Muscle layer of colon (tissue), 2 donors: ENCODE data around the gene ADGRG2.

Experiments used
- H3K27ac ChIP-seq: one replicate; pipeline ENCODE4 v1.7.0; 2013; ENCODE audit warnings: low read depth, mild to moderate bottlenecking, low read length, moderate library complexity
- H3K27me3 ChIP-seq, 2 donors: one replicate each; pipeline ENCODE4 v1.7.0; 2013; ENCODE audit warnings: low read length in 2 of 2, mild to moderate bottlenecking in 2 of 2; ENCODE audit not compliant: insufficient read depth in 2 of 2, control insufficient read depth in 1 of 2
- H3K36me3 ChIP-seq: one replicate; pipeline ENCODE4 v1.7.0; 2013; ENCODE audit warnings: mild to moderate bottlenecking, low read length; ENCODE audit not compliant: insufficient read depth
- H3K4me1 ChIP-seq: one replicate; pipeline ENCODE4 v1.7.0; 2013; ENCODE audit warnings: mild to moderate bottlenecking, low read length; ENCODE audit not compliant: insufficient read depth
- H3K4me3 ChIP-seq, 2 donors: one replicate each; pipeline ENCODE4 v1.7.0; 2013; ENCODE audit warnings: low read length in 2 of 2, low read depth in 1 of 2, mild to moderate bottlenecking in 1 of 2, moderate library complexity in 1 of 2
- H3K9ac ChIP-seq: one replicate; pipeline ENCODE4 v1.7.0; 2013; ENCODE audit warnings: low read length
- H3K9me3 ChIP-seq: one replicate; pipeline ENCODE4 v1.7.0; 2013; ENCODE audit warnings: mild to moderate bottlenecking, low read length
- donor health status: abdominal sarcoma.
- donor health status: Adenocarcinoma of cecum.

ADGRG2 gene

DNA sequence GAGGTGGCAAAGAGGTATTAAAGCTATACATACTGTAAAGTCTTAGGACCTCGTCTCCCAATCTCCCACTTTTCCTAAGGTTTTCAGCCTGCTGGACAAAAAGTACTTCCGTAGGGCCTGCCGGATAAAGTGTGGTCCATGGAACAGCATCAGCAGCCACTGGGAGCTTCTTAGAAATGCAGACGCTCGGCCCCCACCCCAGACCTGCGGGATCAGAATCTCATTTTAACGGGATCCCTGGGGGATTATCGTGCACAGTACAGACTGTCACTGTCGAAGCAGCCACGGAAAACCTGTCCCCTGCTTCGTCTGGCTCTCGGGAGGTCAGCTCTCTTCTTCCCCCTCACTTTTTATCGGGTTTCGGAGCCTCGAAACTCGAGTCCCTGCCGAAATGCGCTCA is 802 bp downstream of the ADGRG2 start:
- Histone ChIP-seq H3K4me1 (no peaks in the 10 kb centered on the region), H3K9me3 (no peaks in the 10 kb centered on the region), H3K27ac (no peak overlapping the region), H3K9ac (no peak overlapping the region), H3K27me3 (peaks cover 17 to 23% of the 10 kb centered on the region in 2 donors), H3K36me3 (no peaks in the 10 kb centered on the region), H3K4me3 (peak overlapping the region in 1 of 2 donors; percentile 20)

DNA sequence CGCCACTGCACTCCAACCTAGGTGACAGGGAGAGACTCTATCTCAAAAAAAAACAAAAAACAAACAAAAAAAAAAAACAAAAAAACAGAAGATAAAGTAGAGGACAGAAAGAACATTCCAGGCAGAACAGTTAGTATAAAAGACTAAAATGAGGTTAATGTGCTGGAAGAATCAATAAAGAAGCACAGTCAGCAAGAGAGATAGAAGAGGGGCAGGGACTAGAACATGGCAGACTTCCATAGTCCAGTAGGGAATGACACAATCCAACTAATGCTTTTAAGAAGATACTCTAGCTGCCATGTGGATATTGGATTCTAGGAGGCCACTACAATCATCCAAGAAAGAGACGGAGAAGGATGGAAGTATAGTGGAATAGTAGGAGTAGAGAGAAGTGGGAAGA is 11.6 kb downstream of the ADGRG2 start:
- H3K27me3 ChIP-seq = peaks cover 0 to 5% of the 10 kb centered on the region in 2 donors
- no peak overlapping the region for H3K4me3 ChIP-seq
- H3K4me1 ChIP-seq = no peaks in the 10 kb centered on the region
- H3K27ac ChIP-seq = no peak overlapping the region
- no peaks in the 10 kb centered on the region for H3K36me3 ChIP-seq
- H3K9me3 ChIP-seq = no peaks in the 10 kb centered on the region
- H3K9ac ChIP-seq = no peak overlapping the region

DNA sequence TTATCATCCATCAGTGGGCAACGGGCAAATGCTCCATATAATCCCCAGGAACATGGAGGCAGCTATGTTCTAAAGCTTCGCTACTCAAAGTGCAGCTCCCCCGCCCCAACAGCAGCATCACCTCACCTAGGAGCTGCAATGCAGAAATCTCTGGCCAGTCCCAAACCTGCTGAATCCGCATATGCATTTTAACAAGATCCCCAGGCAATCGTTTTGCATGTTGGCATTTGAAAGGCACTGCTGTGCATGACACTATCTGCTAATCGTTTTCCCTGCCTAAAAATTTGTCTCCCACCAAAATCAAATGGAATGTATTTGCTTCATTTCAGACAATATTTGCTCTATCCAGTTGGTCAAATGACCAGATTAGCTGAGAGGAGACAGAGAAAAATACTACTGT is 15.2 kb downstream of the ADGRG2 start:
- Histone ChIP-seq H3K9ac (no peak overlapping the region), H3K9me3 (no peaks in the 10 kb centered on the region), H3K36me3 (no peaks in the 10 kb centered on the region), H3K27me3 (no peaks in the 10 kb centered on the region), H3K27ac (no peak overlapping the region), H3K4me3 (no peak overlapping the region), H3K4me1 (no peaks in the 10 kb centered on the region)

DNA sequence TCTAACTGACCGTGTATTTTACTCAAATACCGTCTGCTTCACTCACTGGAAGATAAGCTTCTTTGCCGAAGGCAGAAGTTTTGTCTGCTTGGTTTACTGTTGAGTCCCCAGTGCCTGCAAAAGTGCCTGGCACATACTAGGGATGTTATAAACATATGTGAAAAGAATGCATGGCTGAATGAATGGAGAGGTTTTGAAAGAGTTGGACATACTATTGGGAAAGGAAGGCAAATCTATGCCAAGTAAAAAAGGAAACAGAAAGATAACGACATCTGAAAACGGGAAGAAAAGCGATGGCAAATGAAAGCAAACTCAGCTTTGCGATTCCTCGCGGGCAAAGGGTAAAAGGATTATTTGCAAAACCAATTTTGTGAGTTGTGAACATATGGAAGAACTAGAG is 21.7 kb downstream of the ADGRG2 start:
- Histone ChIP-seq H3K4me1 (no peaks in the 10 kb centered on the region), H3K27me3 (no peaks in the 10 kb centered on the region), H3K9me3 (no peaks in the 10 kb centered on the region), H3K36me3 (no peaks in the 10 kb centered on the region), H3K4me3 (no peak overlapping the region), H3K9ac (no peak overlapping the region), H3K27ac (no peak overlapping the region)

DNA sequence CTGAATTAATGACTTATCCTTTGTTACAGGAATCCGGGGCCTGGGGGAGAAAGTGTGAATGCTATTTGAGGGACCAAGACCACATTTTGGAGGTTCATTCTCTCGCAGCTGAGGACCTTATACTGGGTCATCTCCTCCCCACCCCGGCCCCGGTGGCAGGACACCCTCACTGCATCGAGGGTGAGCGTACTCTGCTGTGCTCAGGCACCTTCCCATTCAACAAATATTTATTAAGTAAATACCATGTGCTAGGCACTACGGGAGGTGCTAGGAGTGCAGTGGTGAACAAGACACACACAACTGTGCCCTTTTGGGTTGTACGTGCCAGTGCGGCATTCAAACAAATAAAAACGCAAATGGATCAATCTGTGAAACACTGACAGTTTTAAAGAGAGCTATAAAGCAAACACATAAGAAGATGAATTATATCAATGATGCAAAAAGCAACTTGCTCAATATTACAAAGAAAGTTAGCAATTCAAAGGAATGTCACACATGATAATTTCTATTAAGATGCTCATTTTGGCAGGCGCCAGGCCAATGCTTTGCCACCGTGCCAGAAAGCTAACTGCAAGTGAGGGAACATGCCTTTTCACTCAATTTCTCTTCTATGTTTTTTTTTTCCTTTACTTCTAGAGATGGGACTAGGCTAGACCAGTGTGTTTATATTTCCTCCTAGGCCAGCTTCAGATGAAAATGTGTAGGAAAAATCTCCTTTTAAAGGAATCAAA is 24.6 kb downstream of the ADGRG2 start:
- H3K9ac ChIP-seq = no peak overlapping the region
- no peaks in the 10 kb centered on the region for H3K27me3 ChIP-seq
- no peak overlapping the region for H3K27ac ChIP-seq
- H3K4me3 ChIP-seq = no peak overlapping the region
- H3K36me3 ChIP-seq = no peaks in the 10 kb centered on the region
- no peaks in the 10 kb centered on the region for H3K4me1 ChIP-seq
- H3K9me3 ChIP-seq = no peaks in the 10 kb centered on the region

DNA sequence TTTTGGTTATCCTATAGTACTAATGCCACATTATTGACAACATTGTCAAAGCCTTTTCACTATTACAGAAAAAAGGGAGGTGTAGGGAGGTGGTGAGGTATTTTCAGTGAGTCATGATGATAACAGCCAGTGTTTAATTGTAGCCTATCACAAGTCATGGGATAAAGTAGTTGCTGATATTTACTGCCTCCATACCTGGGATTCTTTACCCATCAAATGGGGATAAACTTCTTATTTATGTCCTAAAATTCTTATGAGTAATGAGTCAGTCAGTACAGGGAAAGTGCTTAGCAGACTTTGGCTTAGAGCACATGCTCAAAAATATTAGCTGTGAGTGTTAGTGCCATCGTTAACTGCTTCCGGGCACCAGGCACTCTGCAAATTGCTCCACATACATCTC is 25.7 kb downstream of the ADGRG2 start:
- H3K36me3 ChIP-seq = no peaks in the 10 kb centered on the region
- H3K9me3 ChIP-seq = no peaks in the 10 kb centered on the region
- H3K27ac ChIP-seq = no peak overlapping the region
- H3K4me1 ChIP-seq = no peaks in the 10 kb centered on the region
- no peak overlapping the region for H3K4me3 ChIP-seq
- H3K27me3 ChIP-seq = no peaks in the 10 kb centered on the region
- no peak overlapping the region for H3K9ac ChIP-seq

DNA sequence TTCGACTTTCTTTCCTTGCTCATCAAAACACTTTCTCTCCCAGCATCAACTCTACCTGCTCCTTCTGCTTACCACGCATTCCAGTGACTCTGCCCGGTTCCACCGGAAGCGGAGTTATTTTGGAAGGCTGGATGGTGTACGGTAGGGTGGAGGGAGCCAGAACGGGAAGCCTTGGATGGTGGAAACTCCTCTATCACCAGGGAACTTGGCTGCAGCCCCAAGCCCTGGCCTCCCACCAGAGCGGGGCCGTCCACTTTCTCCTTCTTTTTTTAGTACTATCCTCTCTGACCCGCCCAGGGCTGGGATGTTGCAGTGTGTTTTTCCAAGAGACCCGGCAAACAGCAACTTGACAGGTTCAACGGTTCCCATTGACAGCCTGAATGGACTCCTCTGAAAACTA is 27.6 kb downstream of the ADGRG2 start:
- Histone ChIP-seq H3K4me3 (no peak overlapping the region), H3K27ac (no peak overlapping the region), H3K9me3 (no peaks in the 10 kb centered on the region), H3K27me3 (no peaks in the 10 kb centered on the region), H3K36me3 (no peaks in the 10 kb centered on the region), H3K9ac (no peak overlapping the region), H3K4me1 (no peaks in the 10 kb centered on the region)

DNA sequence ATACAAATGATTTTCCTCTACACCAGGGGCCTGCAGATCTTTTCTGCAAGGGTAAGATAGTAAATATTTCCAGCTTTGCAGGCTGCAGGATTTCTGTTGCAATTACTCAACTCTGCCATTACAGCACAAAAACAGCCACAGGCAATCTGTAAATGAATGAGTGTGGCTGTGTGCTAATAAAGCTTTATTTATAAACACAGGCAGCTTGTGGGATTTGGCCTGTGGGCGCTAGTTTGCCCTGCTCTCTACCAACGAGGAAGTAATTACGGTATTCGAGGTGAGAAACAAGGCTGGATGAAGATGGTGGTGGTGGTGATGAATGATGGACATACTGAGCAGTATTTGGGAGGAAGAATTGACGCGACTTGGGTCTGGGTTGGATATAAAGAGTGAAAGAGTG is 30.7 kb downstream of the ADGRG2 start:
- Histone ChIP-seq H3K9me3 (no peaks in the 10 kb centered on the region), H3K4me3 (no peak overlapping the region), H3K9ac (no peak overlapping the region), H3K27me3 (no peaks in the 10 kb centered on the region), H3K36me3 (no peaks in the 10 kb centered on the region), H3K4me1 (no peaks in the 10 kb centered on the region), H3K27ac (no peak overlapping the region)

DNA sequence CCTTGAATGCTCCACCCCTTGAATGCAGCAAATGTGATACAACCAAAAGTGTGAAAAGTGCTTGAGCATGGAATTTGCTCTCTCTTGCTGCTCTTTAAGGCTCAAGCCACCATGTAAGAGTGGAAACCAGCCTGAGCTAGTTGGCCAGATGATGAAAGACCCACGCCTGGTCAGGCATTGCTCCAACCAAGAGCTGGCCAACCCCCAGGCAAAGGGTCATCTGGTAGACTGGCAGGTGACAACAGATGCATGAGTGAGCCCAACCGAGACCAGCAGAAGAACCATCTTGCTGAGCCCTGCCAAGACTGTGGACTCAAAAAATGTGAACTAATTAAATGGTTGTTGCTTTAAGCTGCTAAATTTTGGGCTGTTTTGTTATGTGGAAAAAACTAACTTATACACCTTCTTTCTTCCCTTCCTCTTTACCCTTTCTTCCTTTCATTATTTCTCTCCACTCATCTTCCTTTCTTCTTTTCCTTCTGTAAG is 32.7 kb downstream of the ADGRG2 start:
- no peak overlapping the region for H3K9ac ChIP-seq
- H3K9me3 ChIP-seq = no peaks in the 10 kb centered on the region
- no peaks in the 10 kb centered on the region for H3K36me3 ChIP-seq
- no peaks in the 10 kb centered on the region for H3K27me3 ChIP-seq
- no peak overlapping the region for H3K4me3 ChIP-seq
- H3K4me1 ChIP-seq = no peaks in the 10 kb centered on the region
- no peak overlapping the region for H3K27ac ChIP-seq

DNA sequence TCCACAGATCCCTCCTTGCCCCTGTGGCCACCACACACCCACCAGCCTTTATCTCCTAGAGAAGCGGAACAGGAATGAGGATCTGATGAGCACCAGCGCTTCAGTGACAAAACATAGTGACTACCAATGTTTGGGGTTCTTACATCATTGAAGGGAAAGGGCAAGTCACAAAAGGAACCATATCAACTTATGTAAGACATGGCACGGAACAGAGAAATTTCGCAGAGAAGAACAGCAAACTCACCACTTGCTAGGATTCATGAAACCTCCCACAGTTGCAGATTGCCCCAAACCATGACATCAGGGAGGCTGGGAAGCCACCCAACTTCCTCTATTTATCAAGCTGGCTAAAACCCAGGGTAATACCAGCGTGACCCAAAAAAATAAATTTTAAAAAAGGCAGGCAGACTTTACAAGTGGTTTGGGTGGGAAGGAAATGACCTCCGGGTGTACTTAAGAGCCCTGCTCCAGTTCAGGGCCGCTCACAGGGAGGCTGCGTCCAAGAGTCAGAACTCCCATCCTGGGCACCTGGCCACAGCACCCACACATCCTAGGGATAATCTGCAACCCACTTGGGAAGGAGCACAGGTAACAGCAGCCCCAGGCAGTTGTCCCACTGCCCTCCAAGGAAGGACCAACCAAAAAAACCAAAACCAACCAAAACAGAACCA is 36.0 kb downstream of the ADGRG2 start:
- Histone ChIP-seq H3K4me3 (no peak overlapping the region), H3K4me1 (no peaks in the 10 kb centered on the region), H3K9me3 (no peaks in the 10 kb centered on the region), H3K27ac (no peak overlapping the region), H3K36me3 (no peaks in the 10 kb centered on the region), H3K9ac (no peak overlapping the region), H3K27me3 (peaks cover 0 to 3% of the 10 kb centered on the region in 2 donors)

DNA sequence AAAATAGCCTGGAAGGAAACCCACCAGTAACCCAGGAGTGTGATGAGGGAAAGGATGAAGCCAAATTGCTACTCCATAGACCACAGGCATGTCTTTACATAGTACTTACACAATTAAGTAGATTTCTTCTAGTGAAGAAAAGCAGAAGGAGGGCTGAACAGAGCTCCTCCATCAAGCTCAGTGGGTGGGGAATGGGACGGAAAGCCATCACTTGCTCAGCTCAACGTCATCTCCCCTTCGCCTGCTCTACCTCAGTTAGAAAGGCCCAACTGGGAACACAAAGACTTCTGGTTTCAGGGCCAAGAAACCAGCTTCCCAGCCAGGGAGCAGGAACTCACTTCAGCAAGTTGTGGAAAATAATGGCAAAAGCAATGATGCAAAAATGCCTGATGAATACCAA is 36.6 kb downstream of the ADGRG2 start:
- no peak overlapping the region for H3K4me3 ChIP-seq
- H3K4me1 ChIP-seq = no peaks in the 10 kb centered on the region
- peaks cover 0 to 6% of the 10 kb centered on the region in 2 donors for H3K27me3 ChIP-seq
- H3K36me3 ChIP-seq = no peaks in the 10 kb centered on the region
- H3K27ac ChIP-seq = no peak overlapping the region
- H3K9ac ChIP-seq = no peak overlapping the region
- no peaks in the 10 kb centered on the region for H3K9me3 ChIP-seq

DNA sequence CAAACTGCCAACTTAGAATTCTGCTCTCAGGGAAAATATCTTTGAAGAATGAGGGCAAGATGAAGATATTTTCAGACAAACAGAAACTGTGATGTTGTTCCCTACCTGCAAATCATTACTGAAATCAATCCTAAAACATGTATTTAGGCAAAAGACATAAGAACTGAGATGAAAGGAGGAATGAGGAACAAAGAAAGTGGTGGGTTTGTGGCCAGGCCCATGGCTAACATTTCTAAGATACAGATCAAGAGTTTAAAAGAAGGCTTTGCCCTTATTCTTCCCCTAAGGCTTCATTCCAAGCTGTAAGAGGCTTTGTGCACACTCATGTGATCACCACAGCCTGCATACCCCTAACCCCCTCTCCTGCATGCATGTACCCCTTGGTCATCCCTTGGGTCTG is 46.5 kb downstream of the ADGRG2 start:
- Histone ChIP-seq H3K36me3 (no peaks in the 10 kb centered on the region), H3K27ac (no peak overlapping the region), H3K27me3 (no peaks in the 10 kb centered on the region), H3K4me3 (no peak overlapping the region), H3K9ac (no peak overlapping the region), H3K4me1 (no peaks in the 10 kb centered on the region), H3K9me3 (no peaks in the 10 kb centered on the region)
